ENCODE results near the gene WDR7. TPM values are rescaled to one million over a fixed set of nuclear protein-coding genes. Genes with fewer than 3 reads are reported as not detected.

The WDR7 gene
- total RNA-seq, 2 donors from 2014 or later, result 19.7 to 29.0 TPM

DNA sequence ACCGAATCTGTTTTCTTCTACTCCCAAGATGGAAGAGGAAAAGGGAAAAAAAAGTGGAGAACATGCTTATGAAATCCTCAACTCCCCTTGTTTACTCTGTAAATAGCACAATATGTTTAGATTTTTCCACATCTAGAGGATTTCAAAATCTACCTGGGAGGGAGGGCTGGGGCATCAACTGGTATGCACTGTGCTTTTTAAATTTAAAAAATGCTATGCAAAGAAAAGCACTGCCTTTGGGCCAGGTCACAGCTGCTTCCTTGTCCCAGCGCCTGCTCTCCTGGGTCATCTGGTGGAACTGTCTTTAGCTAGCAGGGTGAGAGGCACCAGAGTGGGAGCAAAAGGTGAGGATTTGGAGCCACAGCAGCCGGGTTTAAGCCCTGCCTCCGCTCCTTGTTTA lies 407.6 kb downstream of the WDR7 start:
- Histone ChIP-seq H3K4me3 (no peak overlapping the region), H3K36me3 (no peaks in the 10 kb centered on the region), H3K9me3 (no peaks in the 10 kb centered on the region), H3K27me3 (replicated peaks; ENCODE audit: insufficient read depth) (no peaks in the 10 kb centered on the region), H3K4me1 (replicated peaks) (no peaks in the 10 kb centered on the region), H3K27ac (no peak overlapping the region)
- TF ChIP-seq POLR2A (IDR thresholded peaks at IDR 0.05), result no peak
- TF ChIP-seq, protein P1, sequence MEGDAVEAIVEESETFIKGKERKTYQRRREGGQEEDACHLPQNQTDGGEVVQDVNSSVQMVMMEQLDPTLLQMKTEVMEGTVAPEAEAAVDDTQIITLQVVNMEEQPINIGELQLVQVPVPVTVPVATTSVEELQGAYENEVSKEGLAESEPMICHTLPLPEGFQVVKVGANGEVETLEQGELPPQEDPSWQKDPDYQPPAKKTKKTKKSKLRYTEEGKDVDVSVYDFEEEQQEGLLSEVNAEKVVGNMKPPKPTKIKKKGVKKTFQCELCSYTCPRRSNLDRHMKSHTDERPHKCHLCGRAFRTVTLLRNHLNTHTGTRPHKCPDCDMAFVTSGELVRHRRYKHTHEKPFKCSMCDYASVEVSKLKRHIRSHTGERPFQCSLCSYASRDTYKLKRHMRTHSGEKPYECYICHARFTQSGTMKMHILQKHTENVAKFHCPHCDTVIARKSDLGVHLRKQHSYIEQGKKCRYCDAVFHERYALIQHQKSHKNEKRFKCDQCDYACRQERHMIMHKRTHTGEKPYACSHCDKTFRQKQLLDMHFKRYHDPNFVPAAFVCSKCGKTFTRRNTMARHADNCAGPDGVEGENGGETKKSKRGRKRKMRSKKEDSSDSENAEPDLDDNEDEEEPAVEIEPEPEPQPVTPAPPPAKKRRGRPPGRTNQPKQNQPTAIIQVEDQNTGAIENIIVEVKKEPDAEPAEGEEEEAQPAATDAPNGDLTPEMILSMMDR (IDR thresholded peaks at IDR 0.05), result no peak
- TF ChIP-seq POLR2AphosphoS5 (IDR thresholded peaks at IDR 0.05), result no peak
- 81% methylated on average over 4 of the region's 4 CpGs for WGBS
- intact Hi-C loops (cut with DNase I), result no loop called here
- no peak for DNase-seq (ENCODE audit: low spot score)

DNA sequence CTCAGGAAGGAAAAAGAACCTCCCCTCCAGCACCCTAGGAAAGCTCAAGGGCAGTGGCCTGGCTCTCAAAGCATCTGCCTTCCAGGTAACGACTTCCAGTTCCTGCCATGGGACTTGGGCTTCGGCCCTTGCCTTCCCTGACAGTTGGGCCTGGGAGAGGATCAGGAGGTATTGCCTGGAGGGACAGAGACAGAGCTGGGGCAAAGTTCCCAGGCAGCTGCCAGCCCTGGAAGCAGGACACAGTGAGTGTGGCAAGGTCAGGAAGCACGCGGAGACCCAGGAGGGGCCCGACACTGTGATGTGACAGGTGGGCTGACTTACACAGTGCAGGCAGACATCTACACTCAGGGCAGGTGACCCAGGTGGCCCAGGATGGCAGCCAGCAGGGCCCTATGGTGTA lies 408.2 kb downstream of the WDR7 start:
- H3K9me3 ChIP-seq, result no peaks in the 10 kb centered on the region
- H3K4me3 ChIP-seq, result no peak overlapping the region
- WGBS, result 78% methylated on average over 5 of the region's 5 CpGs
- no peak overlapping the region for H3K27ac ChIP-seq
- H3K36me3 ChIP-seq, result no peaks in the 10 kb centered on the region
- H3K27me3 ChIP-seq (replicated peaks; ENCODE audit: insufficient read depth), result no peaks in the 10 kb centered on the region
- no peak for DNase-seq (ENCODE audit: low spot score)
- TF ChIP-seq POLR2AphosphoS5 (IDR thresholded peaks at IDR 0.05) (no peak), POLR2A (IDR thresholded peaks at IDR 0.05) (no peak)
- TF ChIP-seq, protein P1 (IDR thresholded peaks at IDR 0.05), result no peak
- no peaks in the 10 kb centered on the region for H3K4me1 ChIP-seq (replicated peaks)
- intact Hi-C loops (cut with DNase I), result no loop called here

DNA sequence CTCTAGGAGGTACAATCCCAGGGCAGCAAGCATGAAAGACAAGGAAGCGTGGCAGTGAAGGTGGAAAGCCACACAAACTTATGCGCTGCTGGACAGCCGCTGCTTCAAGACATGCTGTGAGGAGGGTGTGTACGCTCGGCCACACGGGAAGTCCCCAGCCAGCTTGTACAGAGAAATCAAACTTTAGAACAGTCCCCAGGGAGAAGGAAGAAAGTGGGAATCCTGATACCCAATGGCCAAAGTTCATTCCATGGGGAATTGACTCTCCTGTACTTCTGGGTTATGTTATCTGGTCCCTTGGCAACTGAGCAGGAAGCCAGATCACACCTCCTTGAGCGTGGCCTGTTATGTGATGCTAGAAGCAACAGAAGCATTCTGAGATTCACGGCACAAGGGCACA lies 409.7 kb downstream of the WDR7 start:
- 75% methylated on average over 8 of the region's 8 CpGs for WGBS
- no peak for DNase-seq (ENCODE audit: low spot score)
- H3K27me3 ChIP-seq (replicated peaks; ENCODE audit: insufficient read depth), result no peaks in the 10 kb centered on the region

DNA sequence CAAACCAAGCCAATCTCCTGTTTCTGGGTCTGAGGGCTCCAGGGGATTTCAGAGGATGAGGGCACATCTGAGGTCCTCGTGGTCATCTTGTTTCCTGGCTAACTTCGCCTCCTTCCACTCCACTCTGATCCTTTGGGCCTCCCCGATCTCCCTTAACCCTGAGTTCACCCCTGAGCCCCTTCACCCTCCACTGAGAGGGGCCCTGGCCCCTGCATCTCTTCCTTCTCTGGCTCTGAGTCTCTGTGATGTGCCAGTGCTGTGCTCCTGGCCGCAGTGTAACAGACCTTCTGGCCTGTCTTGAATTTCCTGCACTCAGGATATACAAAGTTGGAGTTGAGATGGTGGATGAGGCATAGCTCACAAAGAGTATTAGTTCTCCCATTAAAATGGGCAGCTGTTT lies 411.0 kb downstream of the WDR7 start:
- H3K4me3 ChIP-seq, result no peak overlapping the region

More for the DNA sequence above, 409.7 kb downstream of the WDR7 start:
- TF ChIP-seq, protein P1 (IDR thresholded peaks at IDR 0.05), result no peak
- TF ChIP-seq POLR2AphosphoS5 (IDR thresholded peaks at IDR 0.05), result no peak
- TF ChIP-seq POLR2A (IDR thresholded peaks at IDR 0.05), result no peak
- H3K36me3 ChIP-seq, result no peaks in the 10 kb centered on the region
- no peak overlapping the region for H3K4me3 ChIP-seq
- H3K4me1 ChIP-seq (replicated peaks), result no peaks in the 10 kb centered on the region
- H3K27ac ChIP-seq, result no peak overlapping the region
- H3K9me3 ChIP-seq, result no peaks in the 10 kb centered on the region
- intact Hi-C loops (cut with DNase I), result no loop called here

DNA sequence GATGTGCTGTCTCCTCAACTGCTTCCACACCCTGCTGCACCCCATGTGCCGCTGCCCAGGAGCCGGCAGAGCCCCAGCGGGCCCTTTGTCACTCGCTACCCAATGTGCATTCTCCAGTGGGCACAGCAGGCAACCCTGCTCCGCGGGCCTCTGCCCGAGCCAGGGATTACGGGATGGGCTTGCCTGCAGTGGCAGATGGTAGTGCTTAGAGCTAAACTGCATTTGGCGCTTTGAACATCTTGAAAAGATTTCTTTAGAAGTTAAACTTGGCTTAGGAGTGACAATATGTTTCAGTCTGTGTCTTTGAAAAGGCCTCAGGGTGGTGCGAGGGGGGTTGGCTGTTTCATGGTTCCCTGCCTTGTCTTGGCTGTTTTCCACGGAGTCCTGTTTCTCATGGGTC lies 411.7 kb downstream of the WDR7 start:
- intact Hi-C loops (cut with DNase I), result no loop called here
- H3K4me1 ChIP-seq (replicated peaks), result no peaks in the 10 kb centered on the region
- no peak for DNase-seq (ENCODE audit: low spot score)
- no peaks in the 10 kb centered on the region for H3K27me3 ChIP-seq (replicated peaks; ENCODE audit: insufficient read depth)
- no peak overlapping the region for H3K27ac ChIP-seq
- H3K36me3 ChIP-seq, result no peaks in the 10 kb centered on the region
- H3K9me3 ChIP-seq, result no peaks in the 10 kb centered on the region
- no peak for TF ChIP-seq POLR2A (IDR thresholded peaks at IDR 0.05)
- TF ChIP-seq POLR2AphosphoS5 (IDR thresholded peaks at IDR 0.05), result no peak
- TF ChIP-seq, protein P1 (IDR thresholded peaks at IDR 0.05), result no peak
- no peak overlapping the region for H3K4me3 ChIP-seq
- WGBS, result 60% methylated on average over 11 of the region's 11 CpGs

More for the DNA sequence above, 411.0 kb downstream of the WDR7 start:
- no peaks in the 10 kb centered on the region for H3K9me3 ChIP-seq
- WGBS, result 87% methylated on average over 4 of the region's 4 CpGs
- H3K4me1 ChIP-seq (replicated peaks), result no peaks in the 10 kb centered on the region
- no peak overlapping the region for H3K27ac ChIP-seq
- H3K36me3 ChIP-seq, result no peaks in the 10 kb centered on the region
- no peak for DNase-seq (ENCODE audit: low spot score)
- no peaks in the 10 kb centered on the region for H3K27me3 ChIP-seq (replicated peaks; ENCODE audit: insufficient read depth)
- TF ChIP-seq, protein P1 (IDR thresholded peaks at IDR 0.05), result no peak
- intact Hi-C loops (cut with DNase I), result no loop called here

All from prostate gland (tissue), 2 donors.